GM12874 (cell line): ENCODE results near the gene CRABP1.

ENCODE experiments used
- CTCF ChIP-seq: IDR thresholded peaks from 2 replicates; pipeline ENCODE4 v1.5.1; 2011; ENCODE audit warnings: low read depth, mild to moderate bottlenecking, control low read depth, low read length, moderate library complexity; ENCODE audit not compliant: insufficient read depth

CRABP1 gene

GRCh38 chr15:78302579-78303312 is 37.4 kb upstream of the CRABP1 start:
- TF ChIP-seq CTCF = no peak

GRCh38 chr15:78304216-78305066 is 35.7 kb upstream of the CRABP1 start:
- TF ChIP-seq CTCF = no peak

GRCh38 chr15:78306176-78306774 is 33.9 kb upstream of the CRABP1 start:
- no peak for TF ChIP-seq CTCF

- no peak for TF ChIP-seq CTCF
Measured at GRCh38 chr15:78307976-78308375, 32.2 kb upstream of the CRABP1 start.

- TF ChIP-seq CTCF = peak; percentile 90
Measured at GRCh38 chr15:78308422-78309032, 31.6 kb upstream of the CRABP1 start.

- no peak for TF ChIP-seq CTCF
Measured at GRCh38 chr15:78311292-78311691, 28.9 kb upstream of the CRABP1 start.

GRCh38 chr15:78312536-78312935 is 27.6 kb upstream of the CRABP1 start:
- TF ChIP-seq CTCF = no peak
